NCI-H82 (cell line): ENCODE data around the gene EGFR.

ENCODE experiments used
- DNase-seq: peaks from one replicate; lab custom pipeline; 2025; lab: John Stamatoyannopoulos, UW

Gene EGFR

GRCh38 chr7:55063061-55063460 lies 44.2 kb downstream of the EGFR start:
- DNase-seq = no peak

GRCh38 chr7:55063633-55064032 lies 44.8 kb downstream of the EGFR start:
- no peak for DNase-seq

GRCh38 chr7:55065079-55065478 lies 46.3 kb downstream of the EGFR start:
- no peak for DNase-seq

- no peak for DNase-seq
Measured at GRCh38 chr7:55065511-55066229, 46.9 kb downstream of the EGFR start.

- no peak for DNase-seq
Measured at GRCh38 chr7:55066524-55066923, 47.7 kb downstream of the EGFR start.

GRCh38 chr7:55066938-55067337 lies 48.1 kb downstream of the EGFR start:
- DNase-seq = no peak

GRCh38 chr7:55067748-55068147 lies 48.9 kb downstream of the EGFR start:
- no peak for DNase-seq

GRCh38 chr7:55069271-55069792 lies 50.5 kb downstream of the EGFR start:
- no peak for DNase-seq

GRCh38 chr7:55070271-55070743 lies 51.5 kb downstream of the EGFR start:
- no peak for DNase-seq

- DNase-seq = no peak
Measured at GRCh38 chr7:55070854-55071253, 52.0 kb downstream of the EGFR start.

- DNase-seq = no peak
Measured at GRCh38 chr7:55071411-55072175, 52.8 kb downstream of the EGFR start.

GRCh38 chr7:55072251-55072650 lies 53.4 kb downstream of the EGFR start:
- DNase-seq = no peak

- no peak for DNase-seq
Measured at GRCh38 chr7:55073051-55073511, 54.3 kb downstream of the EGFR start.

GRCh38 chr7:55073976-55074528 lies 55.2 kb downstream of the EGFR start:
- DNase-seq = peak; percentile 10

- no peak for DNase-seq
Measured at GRCh38 chr7:55075464-55076021, 56.7 kb downstream of the EGFR start.

GRCh38 chr7:55077561-55078410 lies 59.0 kb downstream of the EGFR start:
- DNase-seq = no peak

GRCh38 chr7:55078465-55079372 lies 59.9 kb downstream of the EGFR start:
- DNase-seq = no peak

- no peak for DNase-seq
Measured at GRCh38 chr7:55080000-55080623, 61.3 kb downstream of the EGFR start.

- DNase-seq = no peak
Measured at GRCh38 chr7:55081068-55081467, 62.3 kb downstream of the EGFR start.
